ENCODE results near the gene CFAP300. TPM values are rescaled to one million over a fixed set of nuclear protein-coding genes. Genes with fewer than 3 reads are reported as not detected.

CFAP300 gene
- total RNA-seq, result not detected

DNA sequence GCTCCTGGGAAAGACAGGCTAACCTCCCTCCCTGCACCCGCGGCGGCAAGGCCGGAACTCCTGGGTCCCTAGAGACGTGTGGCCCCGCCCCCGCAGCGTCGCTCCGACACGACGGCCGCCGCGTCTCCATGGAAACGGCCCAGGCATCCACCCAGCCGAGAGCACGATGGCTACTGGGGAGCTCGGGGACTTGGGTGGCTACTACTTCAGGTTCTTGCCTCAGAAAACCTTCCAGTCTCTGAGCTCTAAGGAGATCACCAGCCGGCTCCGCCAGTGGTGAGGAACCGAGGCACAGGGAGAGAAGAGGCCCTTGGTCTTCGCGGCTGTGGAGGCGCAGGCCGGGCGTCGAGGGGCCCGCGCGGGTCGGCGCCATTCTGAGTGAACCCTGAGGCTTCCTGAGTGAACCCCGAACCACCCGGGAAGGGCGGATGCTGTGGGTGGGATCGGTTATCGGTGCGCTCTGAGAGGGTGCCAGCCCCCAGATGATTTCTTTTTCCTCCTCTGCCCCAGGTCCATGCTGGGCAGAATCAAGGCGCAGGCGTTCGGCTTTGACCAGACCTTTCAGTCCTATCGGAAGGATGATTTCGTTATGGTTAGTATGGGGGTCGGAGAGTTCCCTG is at the start of gene CFAP300:
CFAP300 (plus strand) TSS at position 133 of the 620 bp plus-strand sequence; CDS start at position 167, 34 bp downstream.
- DNase-seq, result no peak

GRCh38 chr11:102001657-102002338 is 45.4 kb upstream of the CFAP300 start:
- DNase-seq, result no peak

GRCh38 chr11:102004220-102004619 is 43.0 kb upstream of the CFAP300 start:
- no peak for DNase-seq

DNA sequence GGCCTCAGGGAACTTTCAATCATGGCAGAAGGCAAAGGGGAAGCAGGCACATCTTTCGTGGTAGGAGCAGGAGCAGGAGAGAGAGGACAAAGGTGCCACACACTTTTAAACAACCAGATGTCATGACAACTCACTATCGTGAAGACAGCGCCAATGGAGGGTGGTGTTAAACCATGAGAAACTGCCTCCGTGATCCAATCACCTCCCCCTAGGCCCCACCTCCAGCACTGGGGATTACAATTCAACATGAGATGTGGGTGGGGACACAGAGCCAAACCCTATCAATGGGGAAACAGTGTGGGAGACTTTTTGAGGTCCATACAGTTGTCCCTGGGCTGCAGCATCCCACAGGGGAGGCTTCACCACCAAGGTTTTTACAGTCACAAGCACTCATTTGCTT is 41.9 kb upstream of the CFAP300 start:
- DNase-seq, result no peak

DNA sequence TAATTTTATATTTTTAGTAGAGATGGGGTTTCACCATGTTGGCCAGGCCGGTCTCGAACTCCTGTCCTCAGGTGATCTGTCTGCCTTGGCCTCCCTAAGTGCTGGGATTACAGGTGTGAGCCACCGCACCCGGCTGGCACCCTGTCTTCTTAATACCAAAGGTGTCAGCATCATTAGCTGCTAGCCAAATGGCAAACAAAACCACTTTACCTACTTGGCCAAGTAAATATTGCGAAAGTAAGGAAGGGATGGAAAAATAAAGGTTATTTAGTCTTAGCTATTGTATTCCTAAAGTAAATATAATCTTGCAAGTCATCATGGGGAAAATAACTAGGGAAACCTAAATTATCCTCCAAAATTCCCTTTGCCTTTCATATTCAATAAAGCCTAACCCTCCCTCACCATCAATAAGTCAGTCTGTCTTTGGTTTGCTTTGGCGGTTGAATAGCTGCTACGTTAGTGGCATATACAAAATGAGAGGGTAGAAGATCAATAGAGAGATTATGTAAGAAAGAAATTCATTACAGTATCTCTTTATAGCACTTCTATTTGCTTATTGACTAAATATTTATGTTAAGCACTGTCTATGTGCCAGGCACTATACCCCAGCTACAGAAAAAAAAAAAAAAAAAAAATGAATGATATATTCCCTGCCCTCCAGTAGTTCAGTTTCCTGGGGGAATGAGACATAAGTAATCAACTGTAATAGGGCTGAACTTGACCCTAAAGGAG is 40.2 kb upstream of the CFAP300 start:
- DNase-seq, result no peak

DNA sequence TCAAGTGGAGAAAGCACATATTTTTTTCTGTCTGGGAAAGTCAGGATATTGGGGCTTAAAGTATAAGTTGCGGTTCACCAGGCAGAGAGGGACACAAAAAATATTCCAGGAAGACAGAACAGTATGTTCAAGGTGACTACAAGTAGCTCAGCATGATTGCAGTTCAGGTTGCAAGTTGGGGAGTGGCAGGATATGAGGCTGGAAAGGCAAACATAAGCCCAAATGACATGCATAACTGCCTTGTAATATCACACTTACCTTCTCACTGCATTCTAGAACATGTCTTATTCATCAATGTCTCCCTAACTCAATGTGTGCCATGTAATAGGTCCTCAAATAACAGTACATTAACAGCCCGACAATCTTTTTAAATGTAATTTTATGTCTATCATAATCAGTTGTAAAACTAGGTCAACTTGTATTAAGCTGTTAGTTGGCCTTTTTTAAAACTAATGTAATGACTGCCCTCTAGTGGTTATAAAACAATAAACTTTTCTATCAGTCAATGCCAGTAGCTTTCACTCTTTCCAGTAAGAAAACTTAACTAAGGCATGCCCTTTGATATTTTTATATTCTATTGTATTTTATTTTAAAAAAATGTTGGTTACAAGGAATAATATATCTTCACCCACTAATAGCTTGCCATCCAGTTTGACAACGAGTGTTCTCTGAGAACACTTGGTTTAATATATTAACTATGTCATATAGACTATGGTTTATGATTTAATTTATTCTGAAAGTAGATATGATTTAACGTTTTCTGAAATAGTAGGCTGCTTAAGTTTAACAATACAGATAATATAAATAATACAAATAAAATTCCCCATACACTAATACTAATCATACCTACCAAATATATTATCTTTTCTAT is 39.4 kb upstream of the CFAP300 start:
- DNase-seq, result no peak

- no peak for DNase-seq
Observed at GRCh38 chr11:102010776-102011494, 36.3 kb upstream of the CFAP300 start.

- no peak for DNase-seq
Observed at GRCh38 chr11:102012946-102013345, 34.3 kb upstream of the CFAP300 start.

DNA sequence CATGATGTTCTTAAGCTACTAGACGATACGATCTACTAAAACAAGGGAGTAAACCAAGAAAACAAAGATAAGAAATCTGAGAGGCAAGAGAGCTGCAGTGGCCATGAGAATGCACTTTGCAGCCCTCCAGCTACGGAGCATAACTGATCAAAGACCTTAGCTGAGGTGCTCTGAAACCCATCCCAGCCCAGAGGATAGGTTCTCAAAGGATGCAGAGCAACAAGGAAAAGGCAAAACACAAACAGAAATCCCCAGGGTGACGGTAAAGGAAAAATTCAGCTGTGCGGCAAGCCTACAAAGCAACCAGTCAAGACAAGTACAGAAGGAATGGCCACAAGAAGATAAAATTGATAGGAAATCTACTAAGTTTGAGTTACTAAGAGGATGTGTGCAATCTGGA is 32.5 kb upstream of the CFAP300 start:
- DNase-seq, result no peak

- DNase-seq, result no peak
Observed at GRCh38 chr11:102017026-102017425, 30.2 kb upstream of the CFAP300 start.

- no peak for DNase-seq
Observed at GRCh38 chr11:102026217-102026616, 21.0 kb upstream of the CFAP300 start.

DNA sequence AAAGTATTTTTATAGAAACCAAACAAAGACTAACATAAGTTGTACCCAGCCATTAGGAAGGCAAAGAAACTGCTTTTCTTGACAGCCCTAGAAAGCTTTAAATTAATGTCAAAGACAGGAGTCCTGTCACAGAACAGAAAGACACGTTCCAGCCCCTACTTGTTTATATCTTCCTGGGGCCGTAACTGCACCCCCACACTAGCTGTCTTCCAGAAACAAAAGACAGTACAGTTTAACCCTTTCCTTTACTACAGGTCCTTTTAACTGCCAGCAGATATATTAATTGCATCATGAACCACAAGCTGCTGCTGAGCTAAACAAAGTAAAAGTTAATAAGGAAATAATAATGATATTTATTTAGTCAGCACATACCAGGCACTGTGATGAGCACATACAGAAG is 20.3 kb upstream of the CFAP300 start:
- DNase-seq, result no peak

DNA sequence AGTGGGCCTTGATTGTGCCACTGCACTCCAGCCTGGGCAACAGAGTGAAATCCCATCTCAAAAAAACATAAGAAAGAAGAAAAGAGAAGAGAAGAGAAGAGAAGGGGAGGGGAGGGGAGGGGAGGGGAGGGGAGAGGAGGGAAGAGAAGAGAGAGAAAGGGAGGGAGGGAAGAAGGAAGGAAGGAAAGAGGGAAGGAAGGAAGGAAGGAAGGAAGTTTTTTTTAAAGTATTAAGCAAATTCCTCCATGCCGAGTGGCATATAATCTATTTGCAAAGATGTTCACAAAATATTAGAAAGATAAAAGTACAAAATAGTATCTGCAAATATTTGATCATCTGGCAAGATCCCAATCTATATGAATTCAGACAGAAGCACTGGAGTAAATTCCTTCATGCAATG is 10.5 kb upstream of the CFAP300 start:
- DNase-seq, result no peak

DNA sequence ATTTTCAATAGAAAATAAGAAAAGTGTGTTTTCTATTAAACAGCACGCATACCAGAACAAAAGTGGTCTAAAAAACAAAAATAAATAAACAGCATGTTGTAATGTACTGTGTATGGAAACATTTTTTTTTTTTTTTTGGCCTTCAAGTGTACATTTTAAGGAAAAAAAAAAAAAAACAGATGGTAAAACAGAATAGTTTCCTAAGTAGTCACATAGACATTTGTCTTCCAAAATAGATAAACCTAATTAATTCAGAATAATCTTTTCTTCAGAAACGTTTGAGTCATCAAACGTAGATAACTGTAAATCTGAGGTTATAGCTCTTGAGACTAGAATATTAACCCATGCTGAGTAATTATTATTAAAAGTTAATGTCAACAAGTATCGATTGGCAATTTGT is 396 bp upstream of the CFAP300 start:
- no peak for DNase-seq

GRCh38 chr11:102050927-102051575 is 3.8 kb downstream of the CFAP300 start:
- DNase-seq, result no peak

GRCh38 chr11:102061276-102061675 is 14.0 kb downstream of the CFAP300 start:
- DNase-seq, result no peak

GRCh38 chr11:102062106-102062505 is 14.9 kb downstream of the CFAP300 start:
- DNase-seq, result no peak

DNA sequence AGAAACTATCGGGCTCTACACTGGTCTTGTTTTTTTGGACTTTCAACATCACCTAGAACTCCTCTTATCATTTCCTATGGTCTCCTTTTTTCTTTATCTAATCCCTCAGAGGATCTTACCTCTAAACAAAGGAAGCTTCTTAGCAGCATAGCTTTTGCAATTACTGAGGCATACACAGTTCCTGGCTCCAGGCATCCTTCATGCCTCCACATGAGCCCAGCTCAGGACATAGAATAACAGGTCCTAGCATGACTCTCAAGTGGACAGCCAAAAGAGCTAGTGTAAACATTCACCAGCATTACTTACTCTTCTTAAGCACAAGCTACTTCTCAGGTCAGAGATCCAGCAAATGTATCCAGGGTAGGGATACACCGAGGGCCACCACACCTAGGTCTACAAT is 17.1 kb downstream of the CFAP300 start:
- no peak for DNase-seq

GRCh38 chr11:102070766-102071165 is 23.5 kb downstream of the CFAP300 start:
- no peak for DNase-seq

DNA sequence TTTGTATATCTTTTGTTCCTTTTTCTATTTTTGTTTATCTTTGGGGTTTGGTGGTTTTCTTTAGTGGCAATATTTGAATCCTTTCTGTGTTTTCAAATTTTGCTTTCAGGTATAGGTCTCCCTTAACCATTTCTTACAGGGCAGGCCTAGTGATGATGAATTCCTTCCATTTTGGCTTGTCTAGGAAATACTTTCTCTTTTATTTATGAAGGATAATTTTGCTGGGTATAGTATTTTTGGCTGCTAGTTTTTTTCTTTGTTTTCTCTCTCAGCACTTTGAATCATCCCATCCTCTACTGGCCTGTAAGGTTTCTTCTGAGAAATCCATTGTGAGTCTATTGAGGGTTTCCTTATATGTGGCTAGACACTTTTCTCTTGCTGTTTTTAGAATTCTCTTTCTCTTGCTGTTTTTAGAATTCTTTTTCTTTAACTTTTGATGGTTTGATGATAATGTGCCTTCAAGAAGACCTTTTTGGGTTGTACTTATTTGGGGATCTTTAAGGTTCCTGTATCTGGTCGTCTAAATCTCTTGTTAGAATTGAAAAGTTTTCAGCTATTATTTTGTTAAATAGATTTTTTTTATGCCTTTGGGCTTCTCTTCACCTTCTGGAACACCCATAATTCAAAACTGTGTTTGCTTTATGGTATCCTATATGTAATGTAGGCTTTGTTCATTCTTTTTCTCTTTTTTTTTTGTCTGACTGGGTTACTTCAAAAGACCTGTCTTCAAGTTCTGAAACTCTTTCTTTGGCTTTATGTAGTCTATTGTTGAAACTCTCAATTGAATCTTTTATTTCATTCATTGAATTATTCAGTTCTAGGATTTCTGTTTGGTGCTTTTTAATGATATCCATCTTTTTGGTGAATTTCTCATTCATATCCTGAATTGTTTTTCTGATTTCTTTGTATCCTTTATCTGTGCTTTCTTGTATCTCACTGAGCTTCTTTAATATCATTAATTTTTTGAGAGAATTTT is 24.5 kb downstream of the CFAP300 start:
- no peak for DNase-seq

DNA sequence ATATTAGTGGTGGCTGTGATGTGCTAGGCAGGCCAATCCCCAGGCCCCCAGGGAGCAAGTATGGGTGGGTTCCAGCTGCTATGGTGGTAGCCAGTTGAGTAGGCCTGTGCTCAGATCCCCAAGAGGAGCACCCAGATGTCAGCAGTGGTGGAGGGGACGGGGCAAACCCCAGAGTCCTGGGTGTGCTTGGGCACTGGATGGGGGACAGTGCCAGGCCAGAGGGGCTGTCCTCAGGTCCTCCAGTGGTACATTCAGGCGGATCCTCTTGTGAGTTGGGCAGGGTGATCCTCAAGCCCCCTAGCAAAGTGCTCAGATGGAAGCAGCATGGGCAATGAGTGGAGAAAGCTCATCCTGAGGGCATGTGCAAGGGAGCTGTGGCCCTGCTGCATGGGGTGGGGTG is 26.0 kb downstream of the CFAP300 start:
- DNase-seq, result no peak
